ENCODE measurements around the gene APOL1.
"Not testable (repeated sequence)": the region's sequence is repeated elsewhere in the genome, so short reads cannot be mapped to it uniquely, and the experiment has no call there.

DNA sequence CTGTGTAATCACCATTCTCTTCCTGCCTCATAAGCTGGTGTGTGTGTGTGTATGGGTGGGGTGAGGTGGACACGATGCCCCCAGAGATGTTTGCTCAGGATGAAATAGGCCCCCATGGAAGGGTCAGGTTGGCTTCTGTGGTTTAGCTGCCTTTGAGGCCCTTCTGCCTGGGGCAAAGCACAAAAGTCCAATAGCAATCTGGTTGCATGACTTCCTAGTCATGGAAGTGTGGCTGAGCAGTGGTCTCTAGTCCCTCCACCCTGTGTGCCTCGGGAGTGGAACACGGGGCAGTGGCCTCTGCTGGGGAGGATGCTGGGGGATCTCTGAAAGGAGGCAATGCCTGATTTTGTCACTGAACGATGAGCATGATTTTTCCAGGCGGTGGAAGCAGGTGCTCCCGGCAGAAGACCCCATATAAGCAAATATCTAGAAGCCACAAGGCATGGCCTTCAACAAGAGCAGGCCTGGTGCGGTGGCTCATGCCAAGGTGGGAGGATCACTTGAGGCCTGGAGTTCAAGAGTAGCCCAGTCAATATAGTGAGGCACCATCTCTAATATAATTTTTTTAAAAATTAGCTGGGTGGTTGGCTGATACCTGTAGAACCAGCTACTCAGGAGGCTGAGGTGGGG, 839 bp upstream of the APOL1 start:
- TF ChIP-seq, protein P1, sequence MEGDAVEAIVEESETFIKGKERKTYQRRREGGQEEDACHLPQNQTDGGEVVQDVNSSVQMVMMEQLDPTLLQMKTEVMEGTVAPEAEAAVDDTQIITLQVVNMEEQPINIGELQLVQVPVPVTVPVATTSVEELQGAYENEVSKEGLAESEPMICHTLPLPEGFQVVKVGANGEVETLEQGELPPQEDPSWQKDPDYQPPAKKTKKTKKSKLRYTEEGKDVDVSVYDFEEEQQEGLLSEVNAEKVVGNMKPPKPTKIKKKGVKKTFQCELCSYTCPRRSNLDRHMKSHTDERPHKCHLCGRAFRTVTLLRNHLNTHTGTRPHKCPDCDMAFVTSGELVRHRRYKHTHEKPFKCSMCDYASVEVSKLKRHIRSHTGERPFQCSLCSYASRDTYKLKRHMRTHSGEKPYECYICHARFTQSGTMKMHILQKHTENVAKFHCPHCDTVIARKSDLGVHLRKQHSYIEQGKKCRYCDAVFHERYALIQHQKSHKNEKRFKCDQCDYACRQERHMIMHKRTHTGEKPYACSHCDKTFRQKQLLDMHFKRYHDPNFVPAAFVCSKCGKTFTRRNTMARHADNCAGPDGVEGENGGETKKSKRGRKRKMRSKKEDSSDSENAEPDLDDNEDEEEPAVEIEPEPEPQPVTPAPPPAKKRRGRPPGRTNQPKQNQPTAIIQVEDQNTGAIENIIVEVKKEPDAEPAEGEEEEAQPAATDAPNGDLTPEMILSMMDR (IDR thresholded peaks at IDR 0.05; ENCODE audit: low read length): not testable (repeated sequence)
- not testable (repeated sequence) for TF ChIP-seq EZH2 (IDR thresholded peaks at IDR 0.05; ENCODE audit: borderline replicate concordance, low read length)
